ENCODE measurements around the gene NFATC4.

The NFATC4 gene

DNA sequence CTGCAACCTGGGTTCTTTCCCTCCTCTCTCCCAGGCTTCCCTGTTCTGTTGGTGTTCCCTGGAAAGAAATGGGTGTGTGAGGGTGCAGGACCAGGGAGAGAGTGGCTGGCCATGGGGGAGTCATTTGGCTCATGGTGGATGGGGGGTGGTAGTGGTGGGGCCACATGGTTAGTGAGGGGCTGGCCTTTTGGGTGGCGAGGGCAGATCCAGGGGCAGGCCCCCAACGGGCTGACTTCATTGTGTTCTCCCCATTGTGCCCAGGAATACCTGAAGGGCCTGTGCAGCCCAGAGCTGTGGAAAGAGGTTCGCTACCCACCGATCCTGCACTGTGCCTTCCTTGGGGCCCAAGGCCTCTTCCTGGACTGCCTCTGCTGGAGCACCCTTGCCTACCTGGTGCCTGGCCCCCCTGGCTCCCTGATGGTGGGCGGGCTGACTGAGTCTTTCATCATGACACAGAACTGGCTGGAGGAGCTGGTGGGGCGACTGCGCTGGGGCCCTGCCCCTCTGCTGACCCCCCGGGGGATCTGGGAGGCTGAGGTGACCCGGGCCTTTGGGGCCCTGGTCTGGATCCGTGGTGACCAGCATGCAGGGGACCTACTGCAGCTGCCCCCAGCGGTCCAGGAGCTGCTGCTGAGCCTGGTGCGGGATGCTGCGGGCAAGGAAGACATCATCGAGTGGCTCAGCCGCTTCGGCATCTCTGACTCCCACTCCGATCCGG, 39.8 kb downstream of the NFATC4 start:
- no peak for DNase-seq (ENCODE audit: extremely low read depth in 1 of 2, low read depth in 1 of 2)

- no peak for DNase-seq (ENCODE audit: extremely low read depth in 1 of 2, low read depth in 1 of 2)
These were observed 40.8 kb downstream of the NFATC4 start for GRCh38 chr14:24408764-24409163.

DNA sequence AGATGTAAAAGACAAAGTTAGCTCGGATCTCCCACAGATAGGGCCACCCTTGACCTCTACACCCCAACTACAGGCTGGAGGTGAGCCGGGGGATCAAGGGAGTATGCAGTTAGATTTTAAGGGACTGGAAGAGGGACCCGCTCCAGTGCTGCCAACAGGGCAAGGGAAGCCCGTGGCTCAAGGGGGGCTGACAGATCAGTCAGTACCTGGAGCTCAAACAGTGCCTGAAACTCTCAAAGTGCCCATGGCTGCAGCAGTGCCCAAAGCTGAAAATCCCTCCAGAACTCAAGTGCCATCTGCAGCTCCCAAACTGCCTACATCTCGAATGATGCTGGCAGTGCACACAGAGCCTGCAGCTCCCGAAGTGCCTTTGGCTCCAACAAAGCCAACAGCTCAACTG, 41.2 kb downstream of the NFATC4 start:
- no peak for DNase-seq (ENCODE audit: extremely low read depth in 1 of 2, low read depth in 1 of 2)

GRCh38 chr14:24409956-24410355, 42.0 kb downstream of the NFATC4 start:
- DNase-seq (ENCODE audit: extremely low read depth in 1 of 2, low read depth in 1 of 2): no peak

- no peak for DNase-seq (ENCODE audit: extremely low read depth in 1 of 2, low read depth in 1 of 2)
These were observed 43.7 kb downstream of the NFATC4 start for GRCh38 chr14:24411443-24412389.

- no peak for DNase-seq (ENCODE audit: extremely low read depth in 1 of 2, low read depth in 1 of 2)
These were observed 46.1 kb downstream of the NFATC4 start for GRCh38 chr14:24414077-24414476.

- no peak for DNase-seq (ENCODE audit: extremely low read depth in 1 of 2, low read depth in 1 of 2)
These were observed 46.9 kb downstream of the NFATC4 start for GRCh38 chr14:24414732-24415420.

- DNase-seq (ENCODE audit: extremely low read depth in 1 of 2, low read depth in 1 of 2): no peak
These were observed 47.7 kb downstream of the NFATC4 start for GRCh38 chr14:24415421-24416253.

GRCh38 chr14:24416254-24416931, 48.4 kb downstream of the NFATC4 start:
- DNase-seq (ENCODE audit: extremely low read depth in 1 of 2, low read depth in 1 of 2): no peak

DNA sequence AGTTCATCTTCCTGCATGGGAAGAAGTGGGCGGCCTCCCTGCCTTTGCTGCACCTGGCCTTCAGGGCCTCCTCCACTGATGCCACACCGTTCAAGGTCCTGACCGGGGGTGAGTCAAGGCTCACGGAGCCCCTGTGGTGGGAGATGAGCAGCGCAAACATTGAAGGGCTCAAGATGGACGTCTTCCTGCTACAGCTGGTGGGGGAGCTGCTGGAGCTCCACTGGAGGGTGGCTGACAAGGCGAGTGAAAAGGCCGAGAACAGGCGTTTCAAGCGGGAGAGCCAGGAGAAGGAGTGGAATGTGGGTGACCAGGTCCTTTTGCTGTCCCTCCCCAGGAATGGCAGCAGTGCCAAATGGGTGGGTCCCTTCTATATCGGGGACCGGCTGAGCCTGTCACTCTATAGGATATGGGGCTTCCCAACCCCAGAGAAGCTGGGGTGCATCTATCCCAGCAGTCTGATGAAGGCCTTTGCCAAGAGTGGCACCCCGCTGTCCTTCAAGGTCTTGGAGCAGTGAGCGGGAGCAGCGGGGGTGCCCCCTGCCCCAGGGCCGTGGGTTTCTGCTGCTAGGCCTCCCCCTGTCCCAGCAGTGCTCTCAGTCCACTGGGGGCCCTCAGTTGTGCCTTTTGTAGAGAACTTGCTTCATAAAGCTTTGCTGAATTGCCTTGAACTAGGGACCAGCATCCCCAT, 49.1 kb downstream of the NFATC4 start:
- DNase-seq (ENCODE audit: extremely low read depth in 1 of 2, low read depth in 1 of 2): no peak

- DNase-seq (ENCODE audit: extremely low read depth in 1 of 2, low read depth in 1 of 2): no peak
These were observed 50.0 kb downstream of the NFATC4 start for GRCh38 chr14:24417832-24418491.

GRCh38 chr14:24418492-24418873, 50.5 kb downstream of the NFATC4 start:
- DNase-seq (ENCODE audit: extremely low read depth in 1 of 2, low read depth in 1 of 2): no peak

- no peak for DNase-seq (ENCODE audit: extremely low read depth in 1 of 2, low read depth in 1 of 2)
These were observed 54.3 kb downstream of the NFATC4 start for GRCh38 chr14:24422261-24422660.

GRCh38 chr14:24422694-24423601, 55.0 kb downstream of the NFATC4 start:
- no peak for DNase-seq (ENCODE audit: extremely low read depth in 1 of 2, low read depth in 1 of 2)

GRCh38 chr14:24425704-24426103, 57.7 kb downstream of the NFATC4 start:
- no peak for DNase-seq (ENCODE audit: extremely low read depth in 1 of 2, low read depth in 1 of 2)

- no peak for DNase-seq (ENCODE audit: extremely low read depth in 1 of 2, low read depth in 1 of 2)
These were observed 58.3 kb downstream of the NFATC4 start for GRCh38 chr14:24426150-24426911.

GRCh38 chr14:24426912-24427536, 59.0 kb downstream of the NFATC4 start:
- DNase-seq (ENCODE audit: extremely low read depth in 1 of 2, low read depth in 1 of 2): no peak

All from stimulated activated CD8-positive, alpha-beta memory T cell treated with anti-CD3 and anti-CD28 coated beads, Interleukin-7, amount 100 ng/mL, for 48 hours (primary cell).